Gastrocnemius medialis (tissue), 4 donors: ENCODE data around the gene PYGL. TPM values are rescaled to one million over a fixed set of nuclear protein-coding genes. Genes with fewer than 3 reads are reported as not detected.

Source experiments
- ATAC-seq, 2 donors: fragments of 150-250 bp; one replicate each; pipeline ENCODE4 v1.9.1; 2016
- DNase-seq, 2 donors: peaks; one replicate each; pipeline ENCODE4 v3.0.0-alpha.2; 2019
- H3K27ac ChIP-seq, 4 donors: fragments of 200-600 bp; sonication (generic); 1 replicate in 1 of 4; 2 replicates in 3 of 4; pipeline ENCODE4 v1.5.1; 2016 to 2018; ENCODE audit warnings: mild to moderate bottlenecking in 2 of 4, moderate library complexity in 1 of 4
- H3K27me3 ChIP-seq, 3 donors: fragments of 200-600 bp; sonication (generic) in 2 of 3; 1 replicate in 1 of 3; 2 replicates in 2 of 3; pipeline versions ENCODE4 v1.5.1 to v1.6.0; 2016 to 2019; ENCODE audit warnings: mild to moderate bottlenecking in 1 of 3, moderate library complexity in 1 of 3
- H3K36me3 ChIP-seq, 2 donors: fragments of 200-600 bp; sonication (generic) in 1 of 2; one replicate each; pipeline ENCODE4 v1.5.1; 2017 to 2018
- H3K4me1 ChIP-seq, 2 donors: fragments of 200-600 bp; sonication (generic) in 1 of 2; one replicate each; pipeline ENCODE4 v1.5.1; 2016 to 2017; ENCODE audit warnings: mild to moderate bottlenecking in 2 of 2
- H3K4me3 ChIP-seq, 4 donors: fragments of 200-600 bp; sonication (generic) in 3 of 4; 1 replicate in 1 of 4; 2 replicates in 3 of 4; pipeline ENCODE4 v1.5.1; 2016 to 2019; ENCODE audit warnings: mild to moderate bottlenecking in 2 of 4
- H3K9me3 ChIP-seq, 3 donors: fragments of 200-600 bp; sonication (generic) in 2 of 3; 1 replicate in 1 of 3; 2 replicates in 2 of 3; pipeline ENCODE4 v1.5.1; 2016 to 2019
- POLR2A ChIP-seq, 2 donors: fragments of 450-650 bp; IDR thresholded peaks; one replicate each; pipeline ENCODE4 v1.6.1; 2017; ENCODE audit warnings: antibody characterized with exemption in 2 of 2, mild to moderate bottlenecking in 2 of 2, moderate library complexity in 2 of 2
- in situ Hi-C, 4 donors: fragments of 200-750 bp; cut with MboI; loops; one replicate each; pipeline versions ENCODE4 v1.15.0 to v1.8.0; 2017; ENCODE audit warnings: low sequenced_read_pairs in 4 of 4
- intact Hi-C: fragments of 100-400 bp; cut with DNase I; formaldehyde crosslinking; loops from one replicate; pipeline ENCODE4 v1.15.1; 2023; ENCODE audit warnings: low total_unique reads
- total RNA-seq, 4 donors: library from RNA; depleted of rRNA; stranded (reverse); fragments of >200 nt; gene quantifications; one replicate each; pipeline versions ENCODE4 v1.1.0 to v1.2.3, GENCODE V29; 2016
- TF ChIP-seq, protein P1 (sequence below), 5 experiments: fragments of 450-650 bp in 3 of 5; fragments of 200-600 bp in 2 of 5; sonication (generic) in 2 of 5; IDR thresholded peaks in 4 of 5; conservative IDR thresholded peaks in 1 of 5; 1 replicate in 4 of 5; 2 replicates in 1 of 5; pipeline ENCODE4 v1.5.1; 2016 to 2019; ENCODE audit warnings: antibody characterized with exemption in 5 of 5, mild to moderate bottlenecking in 3 of 5, moderate library complexity in 3 of 5

Gene PYGL
- total RNA-seq, 4 donors from 2014 or later = 4.8 to 8.6 (median 6.4) TPM

DNA sequence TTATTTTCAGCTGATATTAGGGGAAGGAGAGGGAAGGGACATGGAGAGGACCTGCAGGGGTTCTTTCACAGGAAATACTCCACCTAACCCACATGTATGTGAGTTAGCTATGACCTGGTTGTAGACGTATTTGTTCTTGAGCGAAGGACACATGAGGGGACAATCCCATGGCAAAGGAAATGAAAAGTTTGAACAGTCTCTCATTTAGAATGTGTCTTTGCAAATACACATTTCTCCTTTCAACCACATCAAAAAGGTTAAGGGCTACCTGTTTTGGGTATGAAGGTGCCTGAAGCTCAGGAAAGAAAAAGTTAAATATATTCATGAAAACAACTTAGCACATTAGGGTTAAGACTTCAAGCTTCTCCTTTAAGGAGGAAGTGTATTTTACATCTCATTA, 7.4 kb downstream of the PYGL start:
- no peak overlapping the region for H3K27ac ChIP-seq
- ATAC-seq (no peak), DNase-seq (no peak)
- no peak overlapping the region for H3K4me3 ChIP-seq
- intact Hi-C loops (no loop called here), in situ Hi-C loops (no loop called here)
- TF ChIP-seq, protein P1, sequence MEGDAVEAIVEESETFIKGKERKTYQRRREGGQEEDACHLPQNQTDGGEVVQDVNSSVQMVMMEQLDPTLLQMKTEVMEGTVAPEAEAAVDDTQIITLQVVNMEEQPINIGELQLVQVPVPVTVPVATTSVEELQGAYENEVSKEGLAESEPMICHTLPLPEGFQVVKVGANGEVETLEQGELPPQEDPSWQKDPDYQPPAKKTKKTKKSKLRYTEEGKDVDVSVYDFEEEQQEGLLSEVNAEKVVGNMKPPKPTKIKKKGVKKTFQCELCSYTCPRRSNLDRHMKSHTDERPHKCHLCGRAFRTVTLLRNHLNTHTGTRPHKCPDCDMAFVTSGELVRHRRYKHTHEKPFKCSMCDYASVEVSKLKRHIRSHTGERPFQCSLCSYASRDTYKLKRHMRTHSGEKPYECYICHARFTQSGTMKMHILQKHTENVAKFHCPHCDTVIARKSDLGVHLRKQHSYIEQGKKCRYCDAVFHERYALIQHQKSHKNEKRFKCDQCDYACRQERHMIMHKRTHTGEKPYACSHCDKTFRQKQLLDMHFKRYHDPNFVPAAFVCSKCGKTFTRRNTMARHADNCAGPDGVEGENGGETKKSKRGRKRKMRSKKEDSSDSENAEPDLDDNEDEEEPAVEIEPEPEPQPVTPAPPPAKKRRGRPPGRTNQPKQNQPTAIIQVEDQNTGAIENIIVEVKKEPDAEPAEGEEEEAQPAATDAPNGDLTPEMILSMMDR (IDR thresholded peaks at IDR 0.05 in 4 of 5, conservative IDR thresholded peaks at IDR 0.05 in 1 of 5) = no peak
- TF ChIP-seq POLR2A (IDR thresholded peaks at IDR 0.05) = no peak
- no peaks in the 10 kb centered on the region for H3K4me1 ChIP-seq
- no peaks in the 10 kb centered on the region for H3K36me3 ChIP-seq
- no peaks in the 10 kb centered on the region for H3K27me3 ChIP-seq
- no peaks in the 10 kb centered on the region for H3K9me3 ChIP-seq

DNA sequence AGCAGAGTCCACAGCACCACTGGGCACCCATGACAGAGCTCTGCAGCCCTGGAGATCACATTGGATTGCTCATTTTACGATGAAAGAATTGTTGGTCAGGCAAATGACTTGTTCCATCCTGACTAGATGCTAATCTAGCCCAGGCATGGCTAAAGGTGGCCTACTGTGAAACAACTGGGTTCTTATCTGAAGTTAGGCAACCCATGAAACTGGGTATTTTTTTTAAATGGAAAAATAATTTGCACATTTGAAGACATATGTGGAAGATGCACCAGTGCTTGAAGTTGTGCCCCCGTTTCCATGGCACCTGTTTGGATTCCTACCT, 8.3 kb downstream of the PYGL start:
- intact Hi-C loops (no loop called here), in situ Hi-C loops (no loop called here)
- ATAC-seq (no peak), DNase-seq (no peak)
- no peaks in the 10 kb centered on the region for H3K9me3 ChIP-seq
- H3K4me1 ChIP-seq = no peaks in the 10 kb centered on the region
- no peaks in the 10 kb centered on the region for H3K36me3 ChIP-seq
- H3K4me3 ChIP-seq = no peak overlapping the region
- no peak for TF ChIP-seq POLR2A (IDR thresholded peaks at IDR 0.05)
- TF ChIP-seq, protein P1 (IDR thresholded peaks at IDR 0.05 in 4 of 5, conservative IDR thresholded peaks at IDR 0.05 in 1 of 5) = no peak
- no peak overlapping the region for H3K27ac ChIP-seq
- no peaks in the 10 kb centered on the region for H3K27me3 ChIP-seq

DNA sequence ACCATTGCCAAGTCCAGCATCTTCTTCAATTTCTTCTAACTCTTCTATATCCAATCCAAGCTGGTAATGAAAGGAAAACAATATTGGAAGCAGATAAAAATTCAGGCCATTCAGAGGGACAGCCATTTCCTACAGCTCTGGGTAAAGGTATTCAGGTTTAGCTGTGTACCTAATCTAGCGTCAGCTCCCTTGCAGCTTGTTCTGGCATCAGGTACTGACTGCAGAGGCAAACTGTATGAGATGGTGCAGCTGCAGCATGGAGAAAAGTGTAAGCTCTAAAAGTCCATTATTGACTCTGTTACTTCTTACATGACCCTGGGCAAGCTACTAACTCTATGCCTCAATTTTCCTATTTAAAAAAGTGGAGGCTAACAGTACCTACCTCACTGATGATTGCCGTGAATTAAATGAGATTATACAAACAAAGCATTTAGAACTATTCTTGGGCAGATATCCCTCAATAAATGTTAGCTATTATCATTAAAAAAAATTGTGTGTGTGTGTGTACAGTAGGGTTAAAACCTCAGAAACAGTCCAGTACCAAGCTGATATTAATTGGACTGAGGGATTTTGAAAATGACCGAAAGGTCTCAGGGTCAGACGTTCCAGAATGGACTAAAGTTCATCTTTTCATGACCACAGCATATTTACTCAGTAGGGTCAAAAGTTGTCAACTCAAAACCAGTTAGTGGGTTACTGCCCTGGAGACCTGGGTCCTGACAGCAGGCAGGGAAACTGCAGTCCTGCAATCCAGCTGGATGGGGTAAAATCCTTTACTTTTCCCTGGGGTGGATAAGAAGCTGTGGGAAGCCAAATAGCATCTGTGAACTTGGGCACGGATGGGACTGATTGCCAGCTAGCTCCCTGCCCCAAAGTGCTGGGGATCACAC, 8.9 kb downstream of the PYGL start:
- H3K9me3 ChIP-seq = no peaks in the 10 kb centered on the region
- H3K36me3 ChIP-seq = no peaks in the 10 kb centered on the region
- TF ChIP-seq POLR2A (IDR thresholded peaks at IDR 0.05) = no peak
- TF ChIP-seq, protein P1 (IDR thresholded peaks at IDR 0.05 in 4 of 5, conservative IDR thresholded peaks at IDR 0.05 in 1 of 5) = no peak
- H3K27ac ChIP-seq = no peak overlapping the region
- intact Hi-C loops (no loop called here), in situ Hi-C loops (no loop called here)
- no peak for DNase-seq
- H3K4me3 ChIP-seq = no peak overlapping the region
- no peaks in the 10 kb centered on the region for H3K4me1 ChIP-seq
- ATAC-seq = no peak
- no peaks in the 10 kb centered on the region for H3K27me3 ChIP-seq

DNA sequence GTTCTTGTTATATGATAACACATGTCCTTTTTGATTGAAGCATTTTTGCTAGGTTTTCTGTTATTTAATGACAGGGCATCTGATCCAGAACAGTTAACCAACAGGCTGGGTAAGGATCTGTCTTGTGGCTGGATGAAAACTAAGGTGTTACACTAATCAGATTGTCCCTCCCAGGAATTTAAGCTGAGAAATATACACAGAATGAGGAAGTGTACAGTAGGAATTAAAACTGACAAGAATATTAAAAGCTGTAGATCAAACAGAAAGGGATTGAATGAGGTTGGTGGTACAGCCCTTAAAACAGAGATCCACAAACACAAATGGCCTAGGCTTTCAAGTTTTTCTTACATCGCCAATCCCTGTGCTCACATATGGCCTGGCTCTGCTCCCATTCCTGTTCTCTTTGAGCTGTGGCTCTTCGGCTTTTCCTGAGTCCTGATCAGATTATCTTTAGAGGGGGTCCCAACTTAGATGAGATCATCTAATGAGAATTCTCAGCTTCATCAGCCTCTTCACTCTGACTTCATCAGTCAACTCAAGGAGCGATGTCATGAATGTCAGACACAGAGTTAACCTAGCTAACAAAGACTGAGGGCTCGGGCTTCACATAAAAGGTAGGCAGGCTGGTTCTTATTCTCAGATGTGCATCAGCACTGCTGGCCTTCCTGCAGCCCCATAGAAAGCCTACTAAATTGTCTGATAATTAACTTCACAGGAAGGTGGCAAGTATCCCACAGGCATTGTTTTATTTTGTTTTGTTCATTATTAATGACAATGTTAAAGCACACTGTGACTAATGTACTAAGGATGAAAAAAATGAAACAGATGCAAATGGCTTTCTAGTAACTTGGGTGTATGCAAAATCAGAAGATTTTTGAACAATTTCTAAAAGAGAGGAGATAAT, 11.4 kb downstream of the PYGL start:
- in situ Hi-C loops (no loop called here), intact Hi-C loops (no loop called here)
- ATAC-seq = no peak
- H3K9me3 ChIP-seq = no peaks in the 10 kb centered on the region
- no peak overlapping the region for H3K27ac ChIP-seq
- no peaks in the 10 kb centered on the region for H3K36me3 ChIP-seq
- no peak for TF ChIP-seq POLR2A (IDR thresholded peaks at IDR 0.05)
- TF ChIP-seq, protein P1 (IDR thresholded peaks at IDR 0.05 in 4 of 5, conservative IDR thresholded peaks at IDR 0.05 in 1 of 5) = no peak
- DNase-seq = no peak
- peaks cover 7 to 12% of the 10 kb centered on the region in 2 donors for H3K4me1 ChIP-seq
- no peaks in the 10 kb centered on the region for H3K27me3 ChIP-seq
- no peak overlapping the region for H3K4me3 ChIP-seq
